ENCODE data around the gene ZDHHC14. TPM values are rescaled to one million over a fixed set of nuclear protein-coding genes. Genes with fewer than 3 reads are reported as not detected.

ZDHHC14 gene
- total and polyA plus RNA-seq, 7 donors, result 2.5 to 14.6 (median 4.3) TPM

DNA sequence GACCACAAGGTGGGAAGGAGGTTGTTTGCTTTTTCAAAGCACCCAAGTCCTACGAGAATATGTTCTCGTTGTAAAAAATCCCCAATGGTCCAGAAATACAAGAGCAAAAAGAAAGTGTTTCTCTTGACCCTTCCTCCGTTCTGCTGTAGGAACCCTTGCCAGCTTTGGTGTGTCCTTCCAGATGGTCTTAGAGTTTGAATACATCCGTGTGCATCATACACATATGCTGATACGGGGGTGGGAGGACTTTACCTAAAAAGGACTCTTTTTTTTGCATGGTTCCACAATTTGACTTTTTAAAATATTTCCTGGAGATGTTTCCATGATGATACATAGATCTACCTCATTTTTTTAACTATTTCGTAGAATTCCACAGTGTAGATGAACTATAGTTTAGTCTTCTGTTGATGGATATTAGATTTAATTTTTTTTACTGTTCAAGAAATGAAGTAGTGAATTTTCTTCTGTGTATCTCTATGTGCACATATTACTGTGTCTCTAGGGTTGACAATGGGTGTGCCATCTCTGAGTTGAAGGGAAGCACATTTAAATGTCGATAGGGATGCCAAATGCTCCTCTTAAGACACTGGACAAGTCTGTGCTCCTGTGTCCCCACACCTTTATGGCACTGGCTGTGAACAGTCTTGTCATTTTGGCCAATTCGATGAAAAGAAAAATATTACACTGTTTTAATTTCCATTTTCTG, 259.9 kb downstream of the ZDHHC14 start:
- Histone ChIP-seq H3K36me3 (ENCODE audit: insufficient read depth in 1 of 2, low read depth in 1 of 2) (no peaks in the 10 kb centered on the region), H3K4me1 (no peaks in the 10 kb centered on the region), H3K27ac (no peak overlapping the region), H3K4me3 (no peak overlapping the region), H3K9me3 (no peaks in the 10 kb centered on the region), H3K27me3 (ENCODE audit: insufficient read depth in 3 of 3, low read length in 2 of 3) (no peaks in the 10 kb centered on the region)
- TF ChIP-seq, protein P1, sequence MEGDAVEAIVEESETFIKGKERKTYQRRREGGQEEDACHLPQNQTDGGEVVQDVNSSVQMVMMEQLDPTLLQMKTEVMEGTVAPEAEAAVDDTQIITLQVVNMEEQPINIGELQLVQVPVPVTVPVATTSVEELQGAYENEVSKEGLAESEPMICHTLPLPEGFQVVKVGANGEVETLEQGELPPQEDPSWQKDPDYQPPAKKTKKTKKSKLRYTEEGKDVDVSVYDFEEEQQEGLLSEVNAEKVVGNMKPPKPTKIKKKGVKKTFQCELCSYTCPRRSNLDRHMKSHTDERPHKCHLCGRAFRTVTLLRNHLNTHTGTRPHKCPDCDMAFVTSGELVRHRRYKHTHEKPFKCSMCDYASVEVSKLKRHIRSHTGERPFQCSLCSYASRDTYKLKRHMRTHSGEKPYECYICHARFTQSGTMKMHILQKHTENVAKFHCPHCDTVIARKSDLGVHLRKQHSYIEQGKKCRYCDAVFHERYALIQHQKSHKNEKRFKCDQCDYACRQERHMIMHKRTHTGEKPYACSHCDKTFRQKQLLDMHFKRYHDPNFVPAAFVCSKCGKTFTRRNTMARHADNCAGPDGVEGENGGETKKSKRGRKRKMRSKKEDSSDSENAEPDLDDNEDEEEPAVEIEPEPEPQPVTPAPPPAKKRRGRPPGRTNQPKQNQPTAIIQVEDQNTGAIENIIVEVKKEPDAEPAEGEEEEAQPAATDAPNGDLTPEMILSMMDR (IDR thresholded peaks at IDR 0.05), result no peak
- WGBS, 3 donors, result 87 to 88% (median 88%) methylated on average over 8 of the region's 8 CpGs
- ATAC-seq, result no peak
- no peak for DNase-seq
- intact Hi-C loops (cut with DNase I), result no loop called here

DNA sequence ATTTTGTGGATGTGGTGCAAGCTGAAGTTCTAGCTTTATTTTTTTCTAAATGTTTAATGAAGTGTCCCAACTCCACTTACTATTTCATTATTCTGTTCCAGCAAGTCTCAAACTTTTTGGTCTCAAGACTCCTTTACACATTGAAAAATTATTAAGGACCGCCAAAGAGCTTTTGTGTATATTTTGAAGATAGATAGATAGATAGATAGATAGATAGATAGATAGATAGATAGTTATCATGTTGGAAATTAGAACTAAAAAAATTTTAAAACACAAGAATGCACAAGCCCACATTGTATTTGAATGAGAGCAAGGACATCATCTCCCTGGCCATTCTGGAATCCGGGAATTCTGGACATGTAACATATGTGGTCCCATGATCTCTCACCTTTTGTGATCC, 260.8 kb downstream of the ZDHHC14 start:
- no peaks in the 10 kb centered on the region for H3K9me3 ChIP-seq
- no peaks in the 10 kb centered on the region for H3K27me3 ChIP-seq (ENCODE audit: insufficient read depth in 3 of 3, low read length in 2 of 3)
- TF ChIP-seq, protein P1 (IDR thresholded peaks at IDR 0.05), result no peak
- ATAC-seq (no peak), DNase-seq (no peak)
- no peak overlapping the region for H3K27ac ChIP-seq
- intact Hi-C loops (cut with DNase I), result no loop called here
- H3K4me1 ChIP-seq, result no peaks in the 10 kb centered on the region
- 91 to 95% (median 95%) methylated on average over 2 of the region's 2 CpGs for WGBS, 3 donors
- H3K36me3 ChIP-seq (ENCODE audit: insufficient read depth in 1 of 2, low read depth in 1 of 2), result no peaks in the 10 kb centered on the region
- no peak overlapping the region for H3K4me3 ChIP-seq

DNA sequence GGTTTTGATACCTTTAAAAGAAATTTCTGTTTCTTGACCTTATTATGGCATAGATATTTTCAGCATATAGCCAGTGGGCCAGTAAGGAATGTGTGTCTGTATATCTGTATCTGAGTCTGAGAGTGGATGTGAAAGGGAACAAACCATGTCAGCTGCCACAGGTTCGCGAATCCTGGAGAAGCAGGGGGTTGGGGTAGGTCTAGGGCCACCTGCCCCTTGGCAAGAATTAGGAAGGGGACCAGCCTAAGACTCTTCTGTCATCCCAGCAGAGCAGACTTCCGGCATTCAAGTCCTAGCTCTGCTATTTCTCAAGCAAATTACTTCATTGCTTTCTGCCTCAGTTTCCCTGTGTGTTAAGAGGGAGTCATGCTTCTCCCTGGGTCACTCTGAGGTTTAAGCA, 261.7 kb downstream of the ZDHHC14 start:
- ATAC-seq, result no peak
- Histone ChIP-seq H3K27me3 (ENCODE audit: insufficient read depth in 3 of 3, low read length in 2 of 3) (no peaks in the 10 kb centered on the region), H3K9me3 (no peaks in the 10 kb centered on the region), H3K4me1 (no peaks in the 10 kb centered on the region), H3K36me3 (ENCODE audit: insufficient read depth in 1 of 2, low read depth in 1 of 2) (no peaks in the 10 kb centered on the region), H3K4me3 (no peak overlapping the region), H3K27ac (no peak overlapping the region)
- intact Hi-C loops (cut with DNase I), result no loop called here
- WGBS, 3 donors, result 90 to 100% (median 91%) methylated on average over 3 of the region's 3 CpGs
- TF ChIP-seq, protein P1 (IDR thresholded peaks at IDR 0.05), result no peak
- DNase-seq, result no peak

DNA sequence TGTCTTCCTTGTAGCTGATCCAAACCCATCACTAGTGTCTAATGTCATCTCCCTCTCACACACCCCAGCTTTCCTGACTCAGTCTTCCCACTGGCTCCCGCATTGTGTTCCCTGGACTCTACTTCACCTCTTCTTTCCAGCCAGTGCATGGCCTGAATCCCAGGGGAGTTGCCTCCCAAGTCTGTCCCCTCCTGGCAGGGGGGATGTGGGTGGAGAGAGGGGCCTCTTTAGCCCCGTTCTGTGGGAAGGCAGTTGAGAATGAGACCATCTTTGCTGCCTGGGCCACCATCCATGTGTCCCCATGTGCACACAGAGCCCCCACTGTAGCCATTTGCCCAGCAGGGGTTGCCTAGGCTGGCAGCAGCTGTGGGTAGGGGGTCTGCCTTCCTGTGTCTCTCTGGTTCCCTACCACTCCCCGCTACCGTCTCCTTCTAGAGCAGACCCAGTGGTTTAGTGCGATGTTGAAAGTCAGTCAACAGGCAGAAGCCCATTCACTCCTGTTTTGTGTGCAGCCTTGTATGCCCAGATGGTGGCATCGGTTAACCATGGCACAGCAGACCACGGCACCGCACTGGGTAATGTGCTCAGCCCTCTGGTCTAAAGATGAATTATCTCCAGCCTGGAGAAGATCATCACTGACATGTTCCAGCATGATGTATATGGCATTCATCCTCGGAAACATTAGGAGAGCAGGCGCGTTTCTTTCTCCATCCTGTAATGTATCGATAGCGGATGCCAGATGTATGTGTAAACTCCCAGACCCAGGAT, 263.2 kb downstream of the ZDHHC14 start:
- Histone ChIP-seq H3K27me3 (ENCODE audit: insufficient read depth in 3 of 3, low read length in 2 of 3) (no peaks in the 10 kb centered on the region), H3K36me3 (ENCODE audit: insufficient read depth in 1 of 2, low read depth in 1 of 2) (peaks cover 0 to 5% of the 10 kb centered on the region in 2 donors), H3K4me1 (no peaks in the 10 kb centered on the region), H3K9me3 (no peaks in the 10 kb centered on the region), H3K4me3 (no peak overlapping the region), H3K27ac (no peak overlapping the region)
- DNase-seq, result no peak
- intact Hi-C loops (cut with DNase I), result no loop called here
- TF ChIP-seq, protein P1 (IDR thresholded peaks at IDR 0.05), result no peak
- 74 to 79% (median 75%) methylated on average over 13 of the region's 13 CpGs for WGBS, 3 donors
- peak in 2 of 4 donors; percentile 37 to 73 for ATAC-seq
